SKM-1 (cell line): ENCODE results near the gene MBNL1.
A peak's percentile ranks its signal among the peaks of the same experiment; 100 is the strongest.

ENCODE experiments used
- DNase-seq: peaks from one replicate; lab custom pipeline; 2025; ENCODE audit not compliant: unreplicated experiment; lab: John Stamatoyannopoulos, UW

The MBNL1 gene, protein sequence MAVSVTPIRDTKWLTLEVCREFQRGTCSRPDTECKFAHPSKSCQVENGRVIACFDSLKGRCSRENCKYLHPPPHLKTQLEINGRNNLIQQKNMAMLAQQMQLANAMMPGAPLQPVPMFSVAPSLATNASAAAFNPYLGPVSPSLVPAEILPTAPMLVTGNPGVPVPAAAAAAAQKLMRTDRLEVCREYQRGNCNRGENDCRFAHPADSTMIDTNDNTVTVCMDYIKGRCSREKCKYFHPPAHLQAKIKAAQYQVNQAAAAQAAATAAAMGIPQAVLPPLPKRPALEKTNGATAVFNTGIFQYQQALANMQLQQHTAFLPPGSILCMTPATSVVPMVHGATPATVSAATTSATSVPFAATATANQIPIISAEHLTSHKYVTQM

DNA sequence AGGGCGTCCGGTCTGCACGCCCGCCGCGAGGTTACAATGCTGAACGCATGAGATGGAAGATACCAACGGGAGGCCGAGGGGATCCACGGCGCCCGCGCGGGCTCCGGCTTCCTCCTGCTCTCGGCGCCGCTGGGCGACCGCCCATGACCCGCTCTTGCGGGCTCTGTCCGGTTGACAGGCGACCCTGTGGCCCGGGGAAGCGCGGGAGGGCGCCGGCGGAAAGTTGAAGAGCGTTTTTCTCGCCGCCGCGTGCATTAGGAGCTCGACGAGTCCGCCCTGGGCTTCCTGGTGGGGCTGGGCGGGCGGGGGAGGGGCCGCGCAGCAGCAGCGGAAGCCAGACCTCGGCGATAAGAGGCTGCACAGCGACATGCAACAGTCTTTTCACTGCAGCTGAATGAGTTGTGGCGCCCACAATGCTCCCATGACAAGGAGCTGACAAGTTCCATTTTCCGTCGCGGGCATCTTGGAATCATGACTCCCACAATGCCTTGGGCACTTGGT, at the start of gene MBNL1:
Gene MBNL1, plus strand, starts transcription at position 375 of the 501 bp plus-strand sequence. CDS start 31,265 bp downstream, outside the sequence.
- peak; percentile 87 for DNase-seq

DNA sequence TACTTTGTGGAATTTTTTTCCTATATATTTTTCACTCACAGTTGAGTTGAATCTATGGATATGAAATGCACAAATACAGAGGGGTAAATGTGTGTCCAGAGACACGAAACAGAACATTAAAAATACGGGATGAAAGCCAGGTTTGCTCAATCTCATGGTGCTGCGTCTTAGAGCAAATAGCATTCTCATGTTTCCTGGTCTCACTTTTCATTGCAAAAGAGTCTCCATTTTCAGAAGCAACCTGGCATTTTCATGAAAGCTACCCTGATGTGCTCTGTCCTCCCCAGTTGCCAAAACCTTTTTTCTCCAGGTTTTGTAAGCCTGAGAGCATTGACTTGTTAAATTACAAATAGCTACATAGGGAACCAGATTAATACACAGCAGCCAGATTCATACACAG, 49.5 kb upstream of the MBNL1 start:
- no peak for DNase-seq

DNA sequence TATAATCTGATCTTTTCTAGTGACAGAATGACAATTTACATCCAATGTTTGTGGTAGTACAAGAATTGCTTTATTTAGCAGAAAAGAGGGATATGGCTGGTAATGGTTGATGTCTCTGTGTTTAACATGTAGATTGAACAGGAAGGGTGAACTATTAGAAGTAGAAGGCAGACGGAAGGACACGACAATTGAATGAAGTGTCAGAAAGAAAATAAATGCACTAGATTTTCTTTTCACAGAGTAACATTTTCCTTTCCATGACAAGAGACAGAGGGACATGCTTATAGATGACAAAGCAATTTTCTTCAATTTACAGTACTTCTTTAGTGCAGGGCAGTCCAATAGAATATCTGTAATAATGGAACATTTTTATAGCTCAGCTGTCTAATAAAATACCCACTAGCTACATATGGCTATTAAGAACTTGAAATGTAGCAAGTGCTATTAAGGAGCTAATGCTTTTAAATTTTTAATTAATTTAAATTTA, 48.9 kb upstream of the MBNL1 start:
- no peak for DNase-seq

DNA sequence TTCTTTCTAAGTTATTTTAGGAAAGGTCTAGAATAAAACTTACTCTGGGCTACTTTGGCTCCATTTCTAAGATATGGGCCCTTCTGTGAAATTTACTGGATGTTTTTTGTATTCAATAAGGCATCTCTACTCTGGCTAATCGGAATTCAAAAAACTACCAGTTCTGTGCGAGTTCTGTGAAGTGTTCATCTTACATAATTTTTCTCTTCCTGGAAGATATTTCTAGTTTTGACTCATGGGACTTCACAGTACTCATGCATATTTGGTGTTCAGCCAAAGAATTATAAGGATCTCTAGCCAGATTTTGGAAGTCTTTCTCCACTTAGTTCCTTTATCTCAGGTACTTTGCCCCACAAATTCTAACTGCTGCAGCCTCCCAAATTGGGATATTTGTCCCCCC, 46.4 kb upstream of the MBNL1 start:
- no peak for DNase-seq

DNA sequence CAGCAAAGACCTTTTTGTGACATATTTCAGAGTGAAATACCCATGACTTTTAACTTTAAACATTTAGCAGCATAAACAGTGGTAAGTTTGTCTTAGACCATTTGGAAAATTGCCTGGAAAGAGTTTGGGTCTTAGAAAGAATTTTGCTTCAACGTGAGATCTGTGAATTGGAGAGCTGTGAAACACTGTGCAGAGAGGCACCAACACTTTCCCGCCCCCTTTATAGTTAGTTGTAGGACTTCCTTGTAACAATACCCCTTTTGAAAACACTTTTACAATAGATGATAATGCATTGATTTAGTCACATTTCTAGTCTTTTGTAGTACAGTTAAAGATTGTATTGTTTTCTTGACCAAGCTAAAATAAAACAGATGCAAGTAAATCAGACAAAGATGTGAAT, 43.5 kb upstream of the MBNL1 start:
- DNase-seq: no peak

DNA sequence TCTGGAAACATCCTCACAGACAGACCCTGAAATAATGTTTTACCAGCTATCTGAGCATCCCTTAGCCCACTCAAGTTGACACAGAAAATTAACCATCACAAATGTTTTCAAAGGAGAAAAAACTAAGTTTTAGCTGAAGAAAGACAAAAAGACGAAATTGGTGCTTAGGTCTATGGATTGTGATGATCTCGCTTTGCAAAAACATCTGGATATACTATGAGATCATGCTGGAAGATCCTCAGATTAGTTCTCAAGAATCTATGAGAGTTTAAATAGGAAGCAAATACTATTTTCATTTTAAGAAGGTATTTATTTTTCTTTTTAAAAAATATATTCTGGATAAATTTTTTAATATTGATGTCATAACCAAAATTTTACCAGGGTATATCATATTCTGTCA, 42.6 kb upstream of the MBNL1 start:
- DNase-seq: no peak

DNA sequence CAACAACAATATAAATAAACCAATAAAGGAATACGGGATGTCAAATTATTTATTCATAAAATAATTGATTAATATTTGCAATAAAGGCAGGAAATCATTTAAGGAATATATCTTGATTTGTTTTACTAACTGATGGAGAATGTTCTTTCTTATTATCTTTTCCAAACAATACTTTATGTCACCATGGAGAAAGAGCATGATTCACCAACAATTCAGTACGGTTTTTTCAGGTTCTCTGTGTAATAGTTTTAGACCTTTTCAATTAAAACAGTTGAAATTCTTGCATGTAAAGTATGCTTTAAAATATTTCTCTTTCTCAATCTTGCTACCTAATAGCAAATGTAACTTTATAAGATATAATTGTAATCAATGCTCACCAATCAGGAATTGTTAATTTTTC, 41.7 kb upstream of the MBNL1 start:
- no peak for DNase-seq

DNA sequence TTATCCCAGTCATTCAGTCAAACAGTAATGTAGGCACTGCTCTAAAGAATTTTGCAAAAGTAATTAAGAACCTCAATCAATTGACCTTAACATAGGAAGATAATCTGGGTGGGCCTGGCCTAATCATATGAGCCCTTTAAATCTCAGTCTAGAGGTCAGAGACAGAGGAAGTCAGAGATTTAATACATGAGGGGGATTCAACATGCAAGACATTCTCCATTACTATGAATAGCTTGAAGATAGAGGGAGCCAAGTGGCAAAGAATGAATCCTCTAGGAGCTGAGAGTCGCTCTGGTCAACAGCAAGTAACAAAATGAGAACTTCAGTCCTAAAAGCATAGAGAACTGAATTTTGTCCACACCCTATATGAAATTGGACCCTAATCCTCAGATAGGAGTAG, 39.0 kb upstream of the MBNL1 start:
- DNase-seq: no peak

DNA sequence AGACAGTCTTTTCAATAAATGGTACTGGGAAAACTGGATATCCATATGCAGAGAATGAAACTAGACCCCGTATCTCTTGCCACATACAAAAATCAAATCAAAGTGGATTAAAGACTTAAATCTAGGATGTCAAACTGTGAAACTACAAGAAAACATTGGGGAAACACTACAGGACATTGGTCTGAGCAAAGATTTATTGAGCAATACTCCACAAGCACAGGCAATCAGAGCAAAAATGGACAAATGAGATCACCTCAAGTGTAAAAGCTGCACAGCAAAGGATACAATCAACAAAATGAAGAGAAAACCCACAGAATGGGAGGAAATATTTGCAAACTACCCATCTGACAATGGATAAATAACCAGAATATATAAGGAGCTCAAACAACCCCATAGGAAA, 38.4 kb upstream of the MBNL1 start:
- no peak for DNase-seq

DNA sequence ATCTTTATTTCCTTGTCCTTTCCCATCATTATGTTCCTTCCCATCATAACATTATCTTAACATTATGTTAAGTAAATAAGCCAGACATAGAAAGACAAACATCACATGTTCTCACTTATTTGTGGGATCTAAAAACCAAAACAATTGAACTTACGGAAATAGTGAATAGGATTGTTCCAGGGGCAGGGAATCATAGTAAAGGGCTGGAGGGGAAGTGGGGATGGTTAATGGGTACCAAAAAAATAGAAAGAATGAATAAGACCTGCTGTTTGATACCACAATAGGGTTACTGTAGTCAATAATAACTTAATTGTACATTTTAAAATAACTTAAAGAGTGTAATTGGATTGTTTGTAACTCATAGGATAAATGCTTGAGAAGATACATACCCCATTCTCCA, 36.7 kb upstream of the MBNL1 start:
- DNase-seq: no peak

DNA sequence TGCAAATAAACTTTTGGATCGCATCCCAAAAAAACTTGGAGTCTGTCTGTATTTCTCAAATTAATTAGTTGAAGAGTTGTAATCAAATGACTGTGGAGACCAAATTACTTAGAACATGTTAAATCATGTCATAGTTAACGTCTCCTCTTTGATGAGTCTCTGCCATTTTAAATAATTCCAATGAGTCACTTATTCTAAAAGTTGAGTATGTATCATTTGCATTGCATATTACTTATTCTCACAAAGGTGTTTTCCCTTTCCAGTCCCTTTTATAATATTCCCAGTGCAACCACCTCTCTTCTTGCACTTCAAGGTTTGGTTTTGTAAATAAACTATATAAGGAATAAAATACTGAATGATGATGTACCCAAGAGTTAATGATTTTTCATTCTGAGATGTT, 36.0 kb upstream of the MBNL1 start:
- no peak for DNase-seq

DNA sequence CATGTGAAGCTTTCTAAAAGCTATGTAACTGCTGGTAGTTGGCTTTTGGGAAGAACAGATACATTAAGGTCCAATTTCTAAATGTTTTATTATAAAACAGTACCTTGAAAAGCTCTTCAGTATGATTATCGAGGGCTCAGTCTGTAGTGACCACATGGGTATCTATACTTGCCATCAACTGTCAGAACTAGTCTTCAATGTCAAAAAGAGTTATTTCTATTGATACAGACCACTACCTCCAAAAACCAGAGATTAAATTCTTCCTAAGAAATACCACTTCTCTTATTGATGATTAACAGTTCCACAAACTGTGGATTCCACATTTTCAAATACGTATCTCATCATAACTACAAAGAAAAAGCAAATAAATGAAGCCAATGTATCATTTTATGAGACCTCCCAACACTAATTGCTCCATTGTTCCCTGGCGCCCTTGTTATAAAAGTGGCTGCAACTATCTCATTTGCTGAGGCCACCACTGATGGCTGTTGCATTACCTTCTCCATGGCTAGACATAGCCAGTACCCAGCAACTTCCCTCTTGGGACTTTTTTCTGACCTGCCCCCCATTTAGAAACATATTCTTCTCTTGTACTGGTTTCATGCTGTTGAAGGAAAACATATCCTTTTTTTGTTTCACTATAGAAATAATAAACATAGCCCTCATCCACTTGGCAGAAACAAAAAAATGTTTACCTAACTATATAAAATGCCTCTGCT, 33.9 kb upstream of the MBNL1 start:
- no peak for DNase-seq

DNA sequence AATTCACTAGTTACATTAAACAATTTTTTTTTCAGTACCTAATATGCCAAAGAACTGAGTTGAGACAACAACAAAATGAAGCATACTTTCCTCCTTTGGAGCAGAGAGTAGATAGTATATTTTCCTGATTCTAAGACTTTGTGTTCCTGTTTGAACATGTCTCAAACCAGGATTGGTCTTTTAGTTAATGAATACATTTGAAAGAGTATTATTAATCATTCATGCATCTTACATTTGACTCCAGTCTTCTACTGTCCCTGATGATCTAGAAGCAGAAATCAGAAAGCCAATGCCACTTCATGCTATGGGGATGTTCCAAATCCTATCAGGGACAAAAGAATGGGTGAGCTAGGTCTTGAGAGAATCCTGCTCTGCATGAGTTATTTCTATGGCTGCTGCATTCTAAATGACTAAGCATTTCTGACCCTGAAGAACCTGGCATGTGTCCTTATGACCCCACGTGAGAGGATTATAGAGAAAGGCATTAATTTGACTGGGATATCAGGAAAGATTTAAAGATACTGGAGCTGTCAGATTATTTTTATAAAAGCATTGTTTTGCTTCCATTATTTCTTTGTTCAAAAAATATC, 32.9 kb upstream of the MBNL1 start:
- DNase-seq: no peak

DNA sequence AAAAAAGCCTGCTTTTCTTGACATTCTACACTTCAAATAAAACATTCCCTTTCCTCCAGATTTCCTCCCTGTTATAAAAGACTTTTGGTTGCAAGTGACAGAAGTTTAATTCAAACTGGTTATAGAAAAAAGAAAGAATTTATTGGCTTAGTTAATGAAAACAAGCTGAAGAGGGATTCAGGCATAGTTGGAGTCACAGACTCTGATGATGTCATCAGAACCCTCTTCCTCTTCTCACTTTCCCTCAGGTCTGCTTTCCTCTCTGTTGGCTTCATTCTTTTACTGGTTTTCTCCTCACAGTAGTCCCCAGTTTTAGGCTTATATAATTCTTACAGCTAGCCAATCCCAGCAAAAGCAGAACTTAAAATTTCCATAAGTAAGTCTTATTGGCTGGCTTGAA, 32.0 kb upstream of the MBNL1 start:
- peak; percentile 10 for DNase-seq

DNA sequence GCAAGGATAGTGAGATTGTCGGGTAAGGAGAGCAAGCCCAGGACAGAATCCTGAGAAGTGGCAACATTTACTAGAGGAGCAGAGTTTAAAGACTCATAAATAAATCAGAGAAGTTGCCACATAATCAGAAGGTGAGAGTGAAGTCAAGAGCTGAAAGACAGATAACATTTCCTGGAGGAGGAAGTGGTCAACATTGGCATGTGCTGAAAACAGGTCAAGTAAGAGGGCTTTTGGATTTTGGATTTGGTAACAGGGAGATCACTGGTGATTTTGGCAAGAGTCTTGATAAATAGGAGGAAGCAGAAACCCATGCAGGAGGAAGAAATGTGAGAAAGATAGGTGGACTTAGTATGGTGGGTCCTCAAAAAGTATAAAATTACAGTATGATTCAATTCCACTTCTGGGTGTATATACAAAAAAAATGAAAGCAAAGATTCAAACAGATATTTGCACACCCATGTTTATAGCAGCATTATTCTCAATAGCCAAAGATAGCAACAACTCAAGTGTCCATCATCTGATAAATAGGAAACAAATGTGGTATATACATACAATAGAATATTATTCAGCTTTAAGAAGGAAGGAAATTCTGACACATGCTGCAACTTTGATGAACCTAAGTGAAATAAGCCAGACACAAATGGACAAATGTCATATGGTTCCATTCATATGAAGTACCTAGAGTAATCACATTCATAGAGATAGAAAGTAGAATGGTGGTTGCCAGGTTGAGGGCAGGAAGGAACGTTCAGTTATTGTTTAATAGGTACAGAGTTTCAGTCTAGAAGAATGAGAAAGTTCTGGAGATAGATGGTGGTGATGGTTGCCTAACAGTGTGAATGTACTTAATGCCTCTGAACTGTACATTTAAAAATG, 27.3 kb upstream of the MBNL1 start:
- peak; percentile 82 for DNase-seq

DNA sequence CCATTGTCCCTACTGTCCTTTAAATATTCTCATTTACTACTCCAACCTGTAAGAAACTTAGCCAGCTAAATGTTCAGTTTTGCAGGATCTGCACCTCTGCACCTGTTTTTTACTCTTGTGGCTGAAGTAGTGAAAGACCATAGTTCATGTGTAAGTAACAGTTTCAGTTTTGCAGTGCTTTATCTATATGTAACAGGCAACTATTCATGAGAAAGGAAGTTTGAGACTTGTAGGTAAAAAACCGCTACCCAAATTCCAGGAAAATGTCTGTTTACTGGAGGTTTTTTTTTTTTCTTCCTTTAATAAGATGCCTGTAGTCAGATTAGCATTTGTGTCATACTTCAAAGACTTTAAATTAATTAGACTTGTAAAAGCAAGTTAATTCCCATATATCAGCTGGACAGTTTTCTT, 25.4 kb upstream of the MBNL1 start:
- DNase-seq: no peak

DNA sequence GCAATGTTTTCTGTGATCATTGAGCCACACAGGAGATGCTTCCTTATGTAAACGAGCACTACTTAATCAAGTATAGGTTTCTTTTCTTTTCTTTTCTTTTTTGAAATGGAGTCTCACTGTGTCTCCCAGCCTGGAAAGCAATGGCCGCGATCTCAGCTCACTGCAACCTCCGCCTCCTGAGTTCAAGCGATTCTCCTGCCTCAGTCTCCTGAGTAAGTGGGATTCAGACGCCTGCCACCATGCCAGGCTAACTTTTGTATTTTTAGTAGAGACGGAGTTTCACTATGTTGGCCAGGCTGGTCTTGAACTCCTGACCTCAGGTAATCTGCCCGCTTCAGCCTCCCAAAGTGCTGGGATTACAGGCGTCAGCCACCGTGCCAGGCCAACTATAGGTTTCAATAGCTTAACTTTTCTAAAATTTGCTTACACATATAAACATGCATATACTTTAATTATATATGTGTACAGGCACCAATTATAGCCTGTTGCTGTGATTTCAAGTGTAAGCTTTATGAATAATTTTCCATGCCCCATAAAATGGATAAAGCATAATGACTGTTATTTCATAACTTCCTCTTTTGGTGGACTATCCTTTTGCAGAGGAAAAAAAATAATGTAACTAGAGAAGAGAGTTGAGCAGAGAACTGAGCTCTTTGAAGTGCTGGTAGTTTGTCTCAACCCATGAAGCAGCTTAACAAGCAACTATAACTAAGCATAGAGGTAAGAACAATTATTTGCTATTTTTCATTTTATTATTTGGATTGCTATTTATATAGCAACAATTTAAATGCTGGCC, 24.8 kb upstream of the MBNL1 start:
- peak; percentile 76 for DNase-seq

DNA sequence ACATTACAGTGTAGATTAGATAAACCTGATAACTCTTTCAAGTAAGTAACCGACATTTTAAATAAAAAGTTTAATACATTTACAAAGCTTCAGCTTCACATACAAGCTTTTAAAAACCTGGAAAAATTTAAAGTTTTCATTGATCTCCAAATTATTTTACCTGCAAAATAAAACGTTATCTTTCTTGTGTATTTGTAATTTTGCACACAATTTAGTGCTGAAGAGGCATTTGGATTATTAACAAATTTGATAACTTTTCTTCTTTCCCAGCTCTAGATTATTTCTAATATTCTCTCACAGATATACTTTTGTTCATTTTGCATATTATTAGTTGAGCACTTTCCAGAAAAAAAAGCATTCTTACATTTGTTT, 24.2 kb upstream of the MBNL1 start:
- DNase-seq: no peak

DNA sequence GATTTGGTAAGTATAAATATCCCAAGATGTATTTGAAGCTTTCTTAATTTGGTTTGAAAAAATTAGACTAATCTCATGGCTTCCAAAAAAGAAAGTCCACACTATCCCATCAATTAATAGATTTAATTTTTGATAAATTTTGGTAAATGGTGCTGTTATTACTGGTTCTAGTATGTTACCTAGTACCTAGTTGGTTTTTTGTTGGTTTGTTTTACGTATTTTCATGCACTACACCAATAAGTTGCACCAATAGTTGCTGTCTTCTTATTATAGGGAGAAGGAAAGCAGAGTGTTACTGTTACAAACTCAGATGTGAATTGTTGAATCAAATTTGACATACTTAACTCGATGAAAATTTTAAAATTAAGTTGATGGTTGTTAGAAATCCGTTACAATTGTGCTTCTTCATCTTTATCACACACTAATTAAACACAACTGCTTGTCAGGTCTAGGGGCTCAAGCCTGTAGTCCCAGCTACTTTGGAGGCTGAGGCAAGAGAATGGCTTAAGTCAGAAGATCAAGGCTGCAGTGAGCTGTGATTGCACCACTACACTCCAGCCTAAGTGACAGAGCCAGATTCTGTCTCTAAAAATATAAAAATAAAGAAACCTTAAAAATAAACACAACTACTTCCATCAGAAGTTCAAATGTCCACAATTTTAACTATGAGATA, 23.1 kb upstream of the MBNL1 start:
- no peak for DNase-seq

DNA sequence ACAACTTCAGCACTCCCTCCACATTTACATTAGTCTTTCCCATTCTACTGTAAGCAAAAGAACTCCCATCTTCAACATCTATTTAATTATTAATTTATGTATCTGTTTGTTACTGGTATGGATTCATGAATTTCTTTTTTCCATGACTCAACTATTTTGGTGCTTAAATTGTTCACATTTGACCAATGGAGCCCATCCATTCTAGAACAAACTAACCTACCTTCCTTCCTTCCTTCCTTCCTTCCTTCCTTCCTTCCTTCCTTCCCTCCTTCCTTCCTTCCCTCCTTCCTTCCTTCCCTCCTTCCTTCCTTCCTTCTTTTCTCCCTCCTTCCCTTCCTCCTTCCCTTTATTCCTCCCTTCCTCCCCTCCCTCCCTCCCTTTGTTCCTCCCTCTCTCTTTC, 16.8 kb upstream of the MBNL1 start:
- DNase-seq: no peak
